H9 (cell line): ENCODE results near the gene VEGFA. TPM values are rescaled to one million over a fixed set of nuclear protein-coding genes. Genes with fewer than 3 reads are reported as not detected.

ENCODE experiments used
- DNase-seq: peaks from one replicate; pipeline ENCODE4 v3.0.0-alpha.2; 2017
- H2AFZ ChIP-seq: one replicate; pipeline ENCODE4 v1.6.1; 2013; ENCODE audit warnings: mild to moderate bottlenecking, low read length, control low read depth, moderate library complexity
- H2AK5ac ChIP-seq: 2 replicates; pipeline ENCODE4 v1.6.1; 2013; ENCODE audit warnings: low read length, control low read depth, mixed read lengths; ENCODE audit not compliant: insufficient read length
- H2BK120ac ChIP-seq: one replicate; pipeline ENCODE4 v1.6.1; 2013; ENCODE audit warnings: low read depth, mild to moderate bottlenecking, low read length, control low read depth, inconsistent platforms; ENCODE audit not compliant: poor library complexity, severe bottlenecking
- H2BK12ac ChIP-seq: 2 replicates; pipeline ENCODE4 v1.6.1; 2013; ENCODE audit warnings: low read length, control low read depth, mixed read lengths, low read depth; ENCODE audit not compliant: insufficient read length
- H2BK15ac ChIP-seq: 2 replicates; pipeline ENCODE4 v1.6.1; 2013; ENCODE audit warnings: low read depth, low read length, control low read depth
- H2BK20ac ChIP-seq: one replicate; pipeline ENCODE4 v1.6.1; 2013; ENCODE audit warnings: low read depth, mild to moderate bottlenecking, low read length, control low read depth, inconsistent platforms; ENCODE audit not compliant: poor library complexity, severe bottlenecking
- H2BK5ac ChIP-seq: 2 replicates; pipeline ENCODE4 v1.6.1; 2013; ENCODE audit warnings: low read length, control low read depth, mixed read lengths; ENCODE audit not compliant: insufficient read length
- H3K14ac ChIP-seq: 2 replicates; pipeline ENCODE4 v1.6.1; 2013; ENCODE audit warnings: low read length, control low read depth; ENCODE audit not compliant: insufficient read depth
- H3K18ac ChIP-seq: 2 replicates; pipeline ENCODE4 v1.6.1; 2013; ENCODE audit warnings: low read depth, mild to moderate bottlenecking, mixed read lengths, low read length, control low read depth; ENCODE audit not compliant: insufficient read length
- H3K23ac ChIP-seq: 2 replicates; pipeline ENCODE4 v1.6.1; 2013; ENCODE audit warnings: low read length, control low read depth, mixed read lengths, low read depth; ENCODE audit not compliant: insufficient read length
- H3K23me2 ChIP-seq: 2 replicates; pipeline ENCODE4 v1.6.1; 2013; ENCODE audit warnings: low read depth, mild to moderate bottlenecking, mixed read lengths, low read length, control low read depth; ENCODE audit not compliant: insufficient read length, poor library complexity, severe bottlenecking
- H3K27ac ChIP-seq: 2 replicates; pipeline ENCODE4 v1.5.1; 2013; ENCODE audit warnings: low read length, control low read depth, mixed read lengths, low read depth; ENCODE audit not compliant: insufficient read length
- H3K27me3 ChIP-seq: 2 replicates; pipeline ENCODE4 v1.6.1; 2013; ENCODE audit warnings: low read length, control low read depth, inconsistent platforms; ENCODE audit not compliant: insufficient read depth
- H3K4ac ChIP-seq: 2 replicates; pipeline ENCODE4 v1.6.1; 2013; ENCODE audit warnings: low read depth, mild to moderate bottlenecking, control low read depth, inconsistent platforms, low read length, moderate library complexity
- H3K4me1 ChIP-seq: 2 replicates; pipeline ENCODE4 v1.6.1; 2013; ENCODE audit warnings: low read length, control low read depth, inconsistent platforms; ENCODE audit not compliant: insufficient read depth
- H3K4me2 ChIP-seq: 2 replicates; pipeline ENCODE4 v1.6.1; 2013; ENCODE audit warnings: low read length, control low read depth, mixed read lengths; ENCODE audit not compliant: insufficient read length, insufficient read depth
- H3K56ac ChIP-seq: 2 replicates; pipeline ENCODE4 v1.6.1; 2013; ENCODE audit warnings: low read depth, mild to moderate bottlenecking, mixed read lengths, low read length, control low read depth; ENCODE audit not compliant: insufficient read length
- H3K79me1 ChIP-seq: 2 replicates; pipeline ENCODE4 v1.6.1; 2013; ENCODE audit warnings: low read depth, mild to moderate bottlenecking, moderate library complexity, low read length, control low read depth, inconsistent platforms; ENCODE audit not compliant: insufficient read depth, poor library complexity, severe bottlenecking
- H3K79me2 ChIP-seq: 2 replicates; pipeline ENCODE4 v1.6.1; 2013; ENCODE audit warnings: low read length, control low read depth, inconsistent platforms; ENCODE audit not compliant: insufficient read depth
- H3K9ac ChIP-seq: 2 replicates; pipeline ENCODE4 v1.6.1; 2013; ENCODE audit warnings: low read length, control low read depth, mixed read lengths; ENCODE audit not compliant: insufficient read length; ENCODE audit errors: extremely low read depth
- H3K9me3 ChIP-seq: one replicate; pipeline ENCODE4 v1.6.1; 2013; ENCODE audit warnings: low read depth, low read length, inconsistent platforms; ENCODE audit not compliant: control insufficient read depth
- H3T11ph ChIP-seq: one replicate; pipeline ENCODE4 v1.6.1; 2013; ENCODE audit warnings: mild to moderate bottlenecking, low read length, control low read depth, inconsistent platforms
- H4K20me1 ChIP-seq: one replicate; pipeline ENCODE4 v1.6.1; 2013; ENCODE audit not compliant: control insufficient read depth, insufficient read length, insufficient read depth
- H4K5ac ChIP-seq: 2 replicates; pipeline ENCODE4 v1.6.1; 2013; ENCODE audit warnings: low read depth, mild to moderate bottlenecking, mixed read lengths, low read length, control low read depth; ENCODE audit not compliant: insufficient read length
- H4K8ac ChIP-seq: replicated peaks from 2 replicates; pipeline ENCODE4 v1.6.1; 2013; ENCODE audit warnings: low read length, control low read depth, mixed read lengths, low read depth; ENCODE audit not compliant: insufficient read length
- H4K91ac ChIP-seq: 2 replicates; pipeline ENCODE4 v1.6.1; 2013; ENCODE audit warnings: low read depth, mild to moderate bottlenecking, moderate library complexity, mixed read lengths, low read length, control low read depth; ENCODE audit not compliant: insufficient read length
- H3K27ac Mint-ChIP-seq, 3 experiments: 2 replicates in 2 of 3; 3 replicates in 1 of 3; pipeline ENCODE4 v1.8.0; 2020 to 2021; ENCODE audit warnings: mixed read lengths in 3 of 3, mild to moderate bottlenecking in 1 of 3, moderate library complexity in 1 of 3
- H3K27me3 Mint-ChIP-seq: 2 replicates; pipeline ENCODE4 v1.8.0; 2021; ENCODE audit warnings: low read depth, mild to moderate bottlenecking, moderate library complexity, mixed read lengths
- H3K36me3 Mint-ChIP-seq, 3 experiments: 2 replicates in 2 of 3; 3 replicates in 1 of 3; pipeline ENCODE4 v1.8.0; 2020 to 2021; ENCODE audit warnings: low read depth in 3 of 3, mixed read lengths in 3 of 3; ENCODE audit not compliant: insufficient read depth in 1 of 3
- H3K4me1 Mint-ChIP-seq, 2 experiments: 2 replicates each; pipeline ENCODE4 v1.8.0; 2020; ENCODE audit warnings: mixed read lengths in 2 of 2
- H3K4me3 Mint-ChIP-seq, 2 experiments: 2 replicates in 1 of 2; 3 replicates in 1 of 2; pipeline ENCODE4 v1.8.0; 2020 to 2021; ENCODE audit warnings: mild to moderate bottlenecking in 2 of 2, mixed read lengths in 2 of 2, moderate library complexity in 1 of 2
- H3K9me3 Mint-ChIP-seq, 2 experiments: 2 replicates in 1 of 2; 3 replicates in 1 of 2; pipeline ENCODE4 v1.8.0; 2020; ENCODE audit warnings: mild to moderate bottlenecking in 2 of 2, mixed read lengths in 2 of 2, moderate library complexity in 1 of 2
- CTCF ChIP-seq: fragments of 200-600 bp; sonication (generic); conservative IDR thresholded peaks from 3 replicates; pipeline ENCODE4 v1.8.0; 2021; ENCODE audit warnings: antibody characterized with exemption, mild to moderate bottlenecking
- WGBS: extraction: QIAGEN DNeasy Blood & Tissue Kit; methylation state at CpG from one replicate; pipeline ENCODE4 v1.1.7; 2013; ENCODE audit warnings: missing lambda C conversion rate, low lambda C conversion rate, mixed read lengths; ENCODE audit not compliant: insufficient read length; ENCODE audit errors: extremely low coverage; 5-methylcytosine and 5-hydroxymethylcytosine counted together
- total RNA-seq: library from RNA; stranded (reverse); gene quantifications from 2 replicates; pipeline ENCODE4 v1.2.1, GENCODE V29; 2021

The VEGFA gene
- total RNA-seq, 1 experiment from 2014 or later: 47.9 TPM

GRCh38 chr6:43791745-43792422 lies 21.9 kb downstream of the VEGFA start:
- Mint-ChIP-seq H3K27ac (no peak overlapping the region; a peak in 1 of 7 replicates), H3K4me3 (no peak overlapping the region), H3K9me3 (no peaks in the 10 kb centered on the region), H3K36me3 (no peaks in the 10 kb centered on the region), H3K27me3 (peaks cover 4% of the 10 kb centered on the region; the same call in 1 of the 2 replicates), H3K4me1 (peaks cover 0 to 4% of the 10 kb centered on the region in 2 experiments; a peak in 1 of 4 replicates)
- no peak overlapping the region for H3T11ph ChIP-seq
- H2BK12ac ChIP-seq: no peak overlapping the region
- no peak overlapping the region for H3K14ac ChIP-seq
- no peak overlapping the region for H2AFZ ChIP-seq
- no peaks in the 10 kb centered on the region for H3K4me1 ChIP-seq
- H3K23ac ChIP-seq: no peak overlapping the region
- H4K20me1 ChIP-seq: no peaks in the 10 kb centered on the region
- TF ChIP-seq CTCF: no peak
- no peaks in the 10 kb centered on the region for H3K23me2 ChIP-seq
- H3K4me2 ChIP-seq: no peak overlapping the region
- no peaks in the 10 kb centered on the region for H3K9me3 ChIP-seq
- no peak overlapping the region for H4K8ac ChIP-seq
- H4K5ac ChIP-seq: no peak overlapping the region
- H2BK5ac ChIP-seq: no peak overlapping the region
- H4K91ac ChIP-seq: no peak overlapping the region
- WGBS: no CpG with 5 or more reads among the region's 11 CpGs
- H3K79me1 ChIP-seq: no peaks in the 10 kb centered on the region
- DNase-seq: no peak
- no peak overlapping the region for H2AK5ac ChIP-seq
- no peak overlapping the region for H3K9ac ChIP-seq
- no peak overlapping the region for H3K18ac ChIP-seq
- H2BK20ac ChIP-seq: no peak overlapping the region
- H2BK120ac ChIP-seq: no peak overlapping the region
- H3K27me3 ChIP-seq: no peaks in the 10 kb centered on the region
- H3K79me2 ChIP-seq: no peaks in the 10 kb centered on the region
- no peak overlapping the region for H3K56ac ChIP-seq
- H3K27ac ChIP-seq: no peak overlapping the region
- no peak overlapping the region for H3K4ac ChIP-seq
- H2BK15ac ChIP-seq: no peak overlapping the region
